Renal cortex interstitium (tissue), 11 donors: ENCODE measurements around the gene SNED1. TPM values are rescaled to one million over a fixed set of nuclear protein-coding genes. Genes with fewer than 3 reads are reported as not detected.

ENCODE experiments used
- DNase-seq, 11 donors: peaks; one replicate each; pipeline ENCODE4 v3.0.0-alpha.2; 2013; ENCODE audit warnings: low read depth in 9 of 11, low spot score in 4 of 11; ENCODE audit errors: extremely low read depth in 1 of 11
- polyA plus RNA-seq, 3 donors: library from polyadenylated mRNA; unstranded; fragments of 120-200 nt; gene quantifications; one replicate each; pipeline ENCODE4 v1.2.1, GENCODE V29; 2013; ENCODE audit not compliant: insufficient read length in 3 of 3

The SNED1 gene
- polyA plus RNA-seq, 3 donors, result 6.1 to 13.9 (median 8.1) TPM

GRCh38 chr2:241142063-241142462 lies 143.6 kb downstream of the SNED1 start:
- DNase-seq, result no peak

DNA sequence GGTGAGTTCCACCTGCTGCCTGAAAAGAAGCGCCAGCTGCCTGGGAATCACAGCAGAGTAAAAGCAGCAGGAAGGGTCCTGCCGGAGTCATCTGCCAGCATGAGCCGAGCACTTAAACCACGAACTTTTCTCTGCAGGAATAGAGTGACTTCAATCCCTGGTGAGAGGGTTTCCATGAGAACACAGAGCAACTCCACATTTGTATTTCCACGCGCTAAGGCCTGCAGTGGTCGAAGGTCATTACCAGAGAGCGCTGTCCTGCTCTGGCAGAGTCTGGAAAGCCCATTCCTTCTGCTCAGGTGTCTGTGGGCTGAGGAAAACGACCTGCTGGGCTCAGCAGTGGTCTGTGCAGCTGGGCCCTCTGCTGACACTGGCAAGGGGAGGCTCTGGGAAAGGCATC lies 144.2 kb downstream of the SNED1 start:
- no peak for DNase-seq

Other genes starting within 250 kb of the SNED1 start
- gene KIF1A, start 178.4 kb upstream of the SNED1 start, polyA plus RNA-seq, result 10 to 100 TPM; 10.7 to 14.0 (median 11.4) TPM
- gene AGXT, start 129.8 kb upstream of the SNED1 start, polyA plus RNA-seq, result under 1 TPM in 2 of 3 donors, not detected in 1; 0.15 to 0.17 TPM
- gene MAB21L4, start 102.5 kb upstream of the SNED1 start, polyA plus RNA-seq, result 1 to 10 TPM; 7.2 to 9.7 (median 7.7) TPM
- under 1 TPM; 0.05 to 0.07 (median 0.06) TPM for gene CROCC2, start 92.3 kb upstream of the SNED1 start, polyA plus RNA-seq
- gene MTERF4, start 103.7 kb downstream of the SNED1 start, polyA plus RNA-seq, result 10 to 100 TPM; 68.5 to 78.4 (median 69.5) TPM
- gene PASK, start 150.9 kb downstream of the SNED1 start, polyA plus RNA-seq, result 10 to 100 TPM; 14.4 to 28.9 (median 16.2) TPM
- 10 to 100 TPM; 66.9 to 84.2 (median 77.4) TPM for gene PPP1R7, start 151.8 kb downstream of the SNED1 start, polyA plus RNA-seq
- 1 to 10 TPM; 1.7 to 3.8 (median 1.9) TPM for gene ANO7, start 190.1 kb downstream of the SNED1 start, polyA plus RNA-seq